HCT116 (cell line): ENCODE measurements around the gene AGBL1. TPM values are rescaled to one million over a fixed set of nuclear protein-coding genes. Genes with fewer than 3 reads are reported as not detected.

Experiments
- ATAC-seq: fragments of 200-7000 bp; cut with Tn5 transposase; 2 replicates; pipeline ENCODE4 v1.9.1; 2020; ENCODE audit warnings: mild to moderate bottlenecking, moderate library complexity
- BruUV-seq: library from RNA; stranded (reverse); fragments of 400-500 nt; replicated peaks from 2 replicates; lab custom pipeline; 2021; lab: Mats Ljungman, UMichigan
- CTCF ChIA-PET: fragments of 300-600 bp; sonication (Branson Sonifier 250); formaldehyde crosslinking; loops from one replicate; lab custom pipeline; 2021; ENCODE audit warnings: antibody characterized with exemption; lab: Charles Lee
- POLR2A ChIA-PET: fragments of 300-600, 350-600 bp; sonication (Branson Sonifier 250); formaldehyde crosslinking; loops from one replicate; lab custom pipeline; 2021; ENCODE audit warnings: antibody characterized with exemption; lab: Charles Lee
- RAD21 ChIA-PET, 2 experiments: fragments of 300-600 bp; sonication (Branson Sonifier 250); formaldehyde crosslinking; loops; one replicate each; lab custom pipeline; 2023; ENCODE audit warnings: low total read pairs in 2 of 2; ENCODE audit not compliant: uncharacterized antibody in 2 of 2, unreplicated experiment in 2 of 2, low non-redundant PET in 1 of 2; lab: Charles Lee
- DNase-seq: peaks from one replicate; pipeline ENCODE4 v3.0.0-alpha.2; 2010; ENCODE audit warnings: low read depth, low spot score
- H2AFZ ChIP-seq: fragments of 200-600 bp; shearing (Covaris generic), sonication (generic); 2 replicates; pipeline ENCODE4 v1.6.1; 2017; ENCODE audit warnings: low read depth, mixed run types, mixed read lengths, antibody characterized with exemption, low read length; ENCODE audit not compliant: poor library complexity, severe bottlenecking
- H3K27ac ChIP-seq: 2 replicates; pipeline ENCODE4 v1.5.1; 2012; ENCODE audit warnings: low read depth, low read length
- H3K27me3 ChIP-seq: fragments of 200-600 bp; sonication (generic); 2 replicates; pipeline ENCODE4 v1.6.1; 2016; ENCODE audit warnings: mixed run types, low read length, mixed read lengths; ENCODE audit not compliant: insufficient read depth
- H3K36me3 ChIP-seq, 2 experiments: fragments of 200-500 bp in 1 of 2; fragments of 200-600 bp in 1 of 2; sonication (Bioruptor generic) in 1 of 2; sonication (generic) in 1 of 2; 2 replicates each; pipeline versions ENCODE4 v1.5.1 to v1.6.1; 2014 to 2016; ENCODE audit warnings: low read length in 2 of 2, inconsistent platforms in 1 of 2, mixed read lengths in 1 of 2, mixed run types in 1 of 2; ENCODE audit not compliant: insufficient read depth in 2 of 2, control insufficient read depth in 1 of 2
- H3K4me1 ChIP-seq, 2 experiments: fragments of 200-600 bp in 1 of 2; sonication (generic) in 1 of 2; 2 replicates each; pipeline versions ENCODE4 v1.5.1 to v1.6.1; 2012 to 2017; ENCODE audit warnings: low read length in 2 of 2, inconsistent platforms in 1 of 2, mild to moderate bottlenecking in 1 of 2, mixed read lengths in 1 of 2, mixed run types in 1 of 2, moderate library complexity in 1 of 2; ENCODE audit not compliant: insufficient read depth in 2 of 2, control insufficient read depth in 1 of 2
- H3K4me2 ChIP-seq: fragments of 200-600 bp; sonication (generic); 2 replicates; pipeline ENCODE4 v1.6.1; 2017; ENCODE audit warnings: mixed run types, low read length, mixed read lengths
- H3K4me3 ChIP-seq, 2 experiments: fragments of 200-600 bp in 1 of 2; sonication (generic) in 1 of 2; replicated peaks in 1 of 2; 2 replicates each; pipeline ENCODE4 v1.5.1; 2011 to 2016; ENCODE audit warnings: low read length in 2 of 2, control low read depth in 1 of 2, low read depth in 1 of 2, mild to moderate bottlenecking in 1 of 2, mixed read lengths in 1 of 2, mixed run types in 1 of 2
- H3K79me2 ChIP-seq: fragments of 200-600 bp; sonication (generic); 2 replicates; pipeline ENCODE4 v1.6.1; 2017; ENCODE audit warnings: mild to moderate bottlenecking, mixed run types, low read length, moderate library complexity, mixed read lengths; ENCODE audit not compliant: insufficient read depth
- H3K9ac ChIP-seq: fragments of 200-600 bp; sonication (generic); 2 replicates; pipeline ENCODE4 v1.6.1; 2016; ENCODE audit warnings: low read length, mixed read lengths
- H3K9me2 ChIP-seq: fragments of 200-600 bp; sonication (generic), shearing (Covaris generic); 2 replicates; pipeline ENCODE4 v1.6.1; 2017; ENCODE audit warnings: mixed run types, mild to moderate bottlenecking, moderate library complexity; ENCODE audit not compliant: insufficient read depth
- H3K9me3 ChIP-seq, 2 experiments: fragments of 200-500 bp in 1 of 2; fragments of 200-600 bp in 1 of 2; sonication (Bioruptor generic) in 1 of 2; sonication (generic) in 1 of 2; 2 replicates each; pipeline ENCODE4 v1.6.1; 2014 to 2017; ENCODE audit warnings: low read length in 2 of 2, mixed read lengths in 2 of 2, inconsistent platforms in 1 of 2, low read depth in 1 of 2, mild to moderate bottlenecking in 1 of 2, mixed run types in 1 of 2, moderate library complexity in 1 of 2; ENCODE audit not compliant: control insufficient read depth in 1 of 2, insufficient read depth in 1 of 2
- H4K20me1 ChIP-seq: fragments of 200-600 bp; sonication (generic), shearing (Covaris generic); 2 replicates; pipeline ENCODE4 v1.6.1; 2017; ENCODE audit warnings: mixed run types, mild to moderate bottlenecking, moderate library complexity; ENCODE audit not compliant: insufficient read depth
- ATF3 ChIP-seq: IDR thresholded peaks from 2 replicates; pipeline ENCODE4 v1.6.1; 2012
- CEBPB ChIP-seq: IDR thresholded peaks from 2 replicates; pipeline ENCODE4 v1.6.1; 2012; ENCODE audit warnings: low read depth
- FOSL1 ChIP-seq: IDR thresholded peaks from 2 replicates; pipeline ENCODE4 v1.6.1; 2012; ENCODE audit warnings: low read depth
- JUND ChIP-seq: IDR thresholded peaks from 2 replicates; pipeline ENCODE4 v1.6.1; 2012
- MAX ChIP-seq: IDR thresholded peaks from 2 replicates; pipeline ENCODE4 v1.6.1; 2012
- RAD21 ChIP-seq: IDR thresholded peaks from 2 replicates; pipeline ENCODE4 v1.6.1; 2012; ENCODE audit warnings: low read depth, mild to moderate bottlenecking
- SRF ChIP-seq: IDR thresholded peaks from 2 replicates; pipeline ENCODE4 v1.6.1; 2012; ENCODE audit warnings: low read depth
- TCF7L2 ChIP-seq: IDR thresholded peaks from 2 replicates; pipeline ENCODE4 v1.7.0; 2011; ENCODE audit warnings: borderline replicate concordance, inconsistent platforms; ENCODE audit not compliant: insufficient read depth, insufficient read length; ENCODE audit errors: extremely low read depth
- intact Hi-C: fragments of 100-400 bp; cut with micrococcal nuclease; formaldehyde crosslinking; loops from 2 replicates; pipeline ENCODE4 v1.10.0; 2022
- total RNA-seq: library from RNA; stranded (reverse); gene quantifications from one replicate; pipeline ENCODE4 v1.2.1, GENCODE V29; 2021; ENCODE audit not compliant: unreplicated experiment

The AGBL1 gene
- total RNA-seq, 1 experiment from 2014 or later: not detected

- no peak overlapping the region for H3K9ac ChIP-seq
- no peak overlapping the region for H3K27ac ChIP-seq
- H3K4me2 ChIP-seq: no peak overlapping the region
- CTCF ChIA-PET: no interaction called here
- POLR2A ChIA-PET: no interaction called here
- ATAC-seq: no peak
- RAD21 ChIA-PET: no interaction called here
- DNase-seq: no peak
- no peaks in the 10 kb centered on the region for H3K79me2 ChIP-seq
- intact Hi-C loops: no loop called here
- H2AFZ ChIP-seq: no peak overlapping the region
- H3K4me1 ChIP-seq: no peaks in the 10 kb centered on the region
- H3K9me2 ChIP-seq: no peaks in the 10 kb centered on the region
- TF ChIP-seq SRF (no peak), ATF3 (no peak), FOSL1 (no peak), MAX (no peak), JUND (no peak)
- no peaks in the 10 kb centered on the region for H3K36me3 ChIP-seq
- H4K20me1 ChIP-seq: no peaks in the 10 kb centered on the region
- no peaks in the 10 kb centered on the region for H3K27me3 ChIP-seq
- H3K4me3 ChIP-seq: no peak overlapping the region
- H3K9me3 ChIP-seq: peaks cover 8 to 10% of the 10 kb centered on the region in 2 experiments; a peak in 2 of 4 replicates
- no TSS peak for BruUV-seq
Measured at GRCh38 chr15:86273309-86273708, 193.6 kb downstream of the AGBL1 start.

- Histone ChIP-seq H4K20me1 (no peaks in the 10 kb centered on the region), H3K79me2 (no peaks in the 10 kb centered on the region), H3K36me3 (no peaks in the 10 kb centered on the region), H3K9ac (no peak overlapping the region)
- no TSS peak for BruUV-seq
- CTCF ChIA-PET: no interaction called here
- RAD21 ChIA-PET: no interaction called here
- TF ChIP-seq SRF (no peak), CEBPB (no peak), TCF7L2 (no peak), RAD21 (no peak), FOSL1 (no peak), ATF3 (no peak)
- TF ChIP-seq, all 23 proteins: peak for 0
- no peaks in the 10 kb centered on the region for H3K9me2 ChIP-seq
- H3K4me3 ChIP-seq: no peak overlapping the region
- H3K4me1 ChIP-seq: no peaks in the 10 kb centered on the region
- DNase-seq (no peak), ATAC-seq (no peak)
- H3K27ac ChIP-seq: no peak overlapping the region
- no peaks in the 10 kb centered on the region for H3K27me3 ChIP-seq
- POLR2A ChIA-PET: no interaction called here
- H2AFZ ChIP-seq: no peak overlapping the region
- no peak overlapping the region for H3K4me2 ChIP-seq
- peaks cover 8 to 9% of the 10 kb centered on the region in 2 experiments; a peak in 2 of 4 replicates for H3K9me3 ChIP-seq
- intact Hi-C loops: no loop called here
Measured at GRCh38 chr15:86275361-86275760, 195.7 kb downstream of the AGBL1 start.
